Thyroid gland (tissue), 4 donors: ENCODE measurements around the gene UCK1.

Experiments
- CTCF ChIP-seq, 6 experiments: fragments of 200-600 bp in 3 of 6; fragments of 450-650 bp in 3 of 6; sonication (generic) in 3 of 6; IDR thresholded peaks; one replicate each; pipeline ENCODE4 v1.5.1; 2016 to 2019; ENCODE audit warnings: antibody characterized with exemption in 6 of 6, mild to moderate bottlenecking in 2 of 6, inconsistent platforms in 1 of 6, moderate library complexity in 1 of 6
- POLR2A ChIP-seq, 2 donors: fragments of 450-650 bp; IDR thresholded peaks; one replicate each; pipeline ENCODE4 v1.6.1; 2017; ENCODE audit warnings: antibody characterized with exemption in 2 of 2, mild to moderate bottlenecking in 2 of 2, moderate library complexity in 1 of 2

GRCh38 chr9:131500377-131500776 is 30.7 kb downstream of the UCK1 start:
- TF ChIP-seq POLR2A (IDR thresholded peaks at IDR 0.05) (no peak), CTCF (IDR thresholded peaks at IDR 0.05) (no peak)
